GM18526 (cell line): ENCODE measurements around the gene GSK3B.

Experiments used
- POLR2A ChIP-seq: IDR thresholded peaks from 3 replicates; pipeline ENCODE4 v1.6.1; 2011; ENCODE audit not compliant: insufficient read length; ENCODE audit errors: extremely low read depth

The GSK3B gene

DNA sequence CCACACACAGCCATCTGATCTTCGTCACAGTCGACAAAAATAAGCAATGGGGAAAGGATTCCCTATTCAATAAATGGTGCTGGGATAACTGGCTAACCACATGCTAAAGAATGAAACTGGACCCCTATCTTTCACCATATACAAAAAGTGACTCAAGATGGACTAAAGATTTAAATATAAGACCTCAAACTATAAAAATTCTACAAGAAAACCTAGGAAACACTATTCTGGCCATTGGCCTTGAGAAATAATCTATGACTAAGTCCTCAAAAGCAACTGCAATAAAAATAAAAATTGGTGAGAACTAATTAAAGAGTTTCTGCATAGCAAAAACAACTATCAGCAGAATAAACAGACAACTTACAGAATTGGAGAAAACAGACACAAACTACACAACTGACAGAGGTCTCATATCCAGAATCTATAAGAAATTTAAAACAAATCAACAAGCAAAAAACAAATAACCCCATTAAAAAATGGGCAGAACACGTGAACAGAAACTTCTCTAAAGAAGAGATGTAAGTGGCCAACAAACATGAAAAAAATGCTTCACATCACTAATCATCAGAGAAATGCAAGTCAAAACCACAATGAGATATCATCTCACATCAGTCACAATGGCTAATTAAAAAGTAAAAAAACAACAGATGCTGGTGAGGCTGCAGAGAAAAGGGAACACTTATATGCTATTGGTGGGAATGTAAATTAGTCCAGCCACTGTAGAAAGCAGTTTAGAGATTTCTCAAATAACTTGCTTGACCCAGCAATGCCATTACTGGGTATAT lies 208.3 kb downstream of the GSK3B start:
- no peak for TF ChIP-seq POLR2A

DNA sequence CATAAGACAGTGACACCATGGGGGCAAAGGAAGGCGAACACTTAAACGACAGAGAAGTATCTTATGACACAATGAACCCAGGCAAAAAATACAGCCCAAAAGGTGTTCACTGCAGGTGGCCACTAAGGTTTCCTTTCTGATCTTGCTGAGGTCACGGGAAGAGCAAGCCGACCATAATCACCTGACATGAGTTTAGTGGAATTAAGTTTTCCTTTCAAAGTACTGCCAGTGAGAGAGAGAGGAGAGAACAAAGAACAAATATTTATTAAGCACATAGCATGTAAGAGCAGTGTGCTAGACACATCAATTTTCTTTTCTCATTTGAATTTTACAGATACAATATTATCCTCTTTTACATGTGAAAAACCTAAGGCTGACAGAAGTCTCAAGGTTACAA lies 210.1 kb downstream of the GSK3B start:
- no peak for TF ChIP-seq POLR2A

DNA sequence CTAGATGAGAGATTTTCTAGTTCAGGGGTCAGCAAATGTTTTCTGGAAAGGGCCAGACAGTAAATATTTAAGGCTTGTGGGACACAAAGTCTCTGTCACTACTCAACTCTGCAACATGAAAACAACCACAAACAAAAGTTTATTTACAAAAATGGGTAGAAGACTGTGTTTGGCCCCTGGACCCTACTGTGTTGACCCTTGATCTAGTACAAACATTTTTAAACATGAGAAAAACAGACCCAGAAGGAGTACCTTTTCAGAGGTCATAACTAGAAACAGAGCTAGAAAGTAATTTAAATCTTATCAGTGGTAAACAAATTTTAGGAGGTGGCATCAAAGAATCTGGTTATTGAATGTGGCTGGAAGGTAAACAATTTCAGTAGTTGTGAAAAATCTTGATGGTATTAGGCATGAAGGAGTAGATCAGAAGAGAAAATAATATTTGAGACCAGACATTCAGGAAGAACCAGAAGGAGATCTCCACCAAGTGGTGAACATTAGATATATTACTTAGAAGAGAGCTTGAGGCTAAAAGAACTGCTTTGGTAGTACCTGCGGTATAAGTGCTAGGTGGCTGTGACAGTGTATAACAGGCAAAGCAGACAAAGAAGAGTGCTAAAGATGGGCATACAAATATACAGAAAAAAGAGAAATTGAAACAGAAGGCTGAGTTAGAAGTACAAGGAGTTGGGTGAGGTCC lies 210.6 kb downstream of the GSK3B start:
- TF ChIP-seq POLR2A = no peak

DNA sequence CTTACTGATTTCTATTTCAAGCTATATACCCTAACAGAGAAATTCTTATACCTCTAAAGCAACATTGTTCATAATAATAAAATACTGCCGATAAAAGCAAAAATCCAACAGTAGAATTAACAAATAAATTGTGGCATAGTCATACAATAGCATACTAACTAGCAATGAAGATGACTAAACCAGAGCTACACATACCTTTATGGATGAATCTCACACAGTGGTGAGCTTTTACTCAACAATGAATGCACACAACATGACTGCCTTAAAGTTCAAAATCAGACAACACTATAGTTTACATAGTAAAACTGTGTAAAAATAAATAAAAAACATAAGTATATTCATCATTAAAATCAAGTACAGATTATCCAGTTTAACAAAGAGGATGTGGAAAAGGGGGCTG lies 213.3 kb downstream of the GSK3B start:
- TF ChIP-seq POLR2A = no peak

DNA sequence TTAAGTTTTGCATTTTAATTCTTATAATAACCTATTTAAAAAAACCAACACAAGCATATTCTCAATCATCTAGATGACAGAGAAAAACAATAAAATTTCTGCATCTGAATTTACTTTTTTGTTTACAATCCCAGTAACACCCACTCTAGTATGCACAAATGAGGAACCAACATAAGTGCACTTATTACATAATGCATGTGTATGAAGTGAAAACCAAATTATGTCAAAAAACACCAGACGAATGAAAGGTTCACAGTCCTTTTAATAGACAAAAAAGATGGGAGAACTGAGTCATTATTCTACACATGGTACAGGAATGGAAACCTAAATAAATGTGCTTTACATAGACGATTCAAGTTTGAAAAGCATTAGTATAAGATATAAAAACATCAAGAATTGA lies 220.6 kb downstream of the GSK3B start:
- TF ChIP-seq POLR2A = no peak

DNA sequence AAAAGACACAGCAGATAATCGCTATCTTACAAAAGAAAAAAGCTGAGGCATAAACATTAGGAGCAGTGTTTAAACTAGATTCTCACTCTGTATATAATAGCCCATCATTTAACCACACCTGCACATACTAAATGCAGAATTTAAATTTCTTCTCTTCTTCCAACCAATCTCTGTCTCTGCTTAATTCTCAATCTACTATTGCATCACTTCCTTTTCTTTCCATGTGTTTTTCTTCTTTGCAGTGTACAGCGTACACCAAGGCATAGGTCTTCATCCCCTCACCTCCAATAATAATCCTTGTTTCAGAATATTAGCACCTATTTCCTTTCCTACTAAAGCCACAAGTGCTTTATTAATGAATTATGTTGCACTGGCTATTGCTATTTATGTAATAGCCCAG lies 221.5 kb downstream of the GSK3B start:
- no peak for TF ChIP-seq POLR2A

DNA sequence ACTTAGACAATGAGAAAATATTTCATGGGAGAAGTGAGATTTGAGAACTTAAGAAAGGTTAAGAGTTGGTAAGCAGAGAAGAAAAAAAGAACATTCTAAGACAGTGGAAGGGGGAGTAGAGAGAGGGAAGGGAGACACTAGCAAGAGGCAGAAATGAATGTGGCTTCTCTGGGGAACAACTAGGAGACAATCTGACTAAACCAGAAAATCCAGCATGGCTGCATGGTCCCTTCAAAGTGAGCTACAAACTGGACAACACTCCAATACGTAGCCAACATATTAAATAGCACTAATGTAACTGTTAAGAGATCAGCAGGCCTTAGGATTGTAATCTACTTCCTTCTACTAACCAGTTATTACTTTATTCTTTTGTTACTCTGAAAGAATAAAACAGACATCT lies 222.7 kb downstream of the GSK3B start:
- TF ChIP-seq POLR2A = no peak

DNA sequence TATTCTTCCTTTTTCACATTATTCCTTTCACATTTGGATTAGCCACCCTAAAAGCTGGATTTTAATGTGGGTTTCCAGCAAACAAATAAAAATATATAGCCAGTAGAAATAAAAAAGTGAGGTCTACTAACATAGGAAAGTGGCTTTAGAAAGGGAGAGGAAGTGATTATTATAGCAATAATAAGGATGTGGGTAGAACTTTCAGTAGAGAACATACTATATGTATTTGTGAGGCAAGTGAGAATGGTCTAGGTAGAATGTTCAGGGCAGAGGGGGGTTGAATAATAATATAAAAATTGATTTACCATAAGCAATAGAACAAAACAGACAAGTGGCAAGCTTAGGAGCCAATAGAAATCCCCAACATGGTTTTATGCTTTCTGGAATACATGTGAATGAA lies 223.7 kb downstream of the GSK3B start:
- TF ChIP-seq POLR2A = no peak

DNA sequence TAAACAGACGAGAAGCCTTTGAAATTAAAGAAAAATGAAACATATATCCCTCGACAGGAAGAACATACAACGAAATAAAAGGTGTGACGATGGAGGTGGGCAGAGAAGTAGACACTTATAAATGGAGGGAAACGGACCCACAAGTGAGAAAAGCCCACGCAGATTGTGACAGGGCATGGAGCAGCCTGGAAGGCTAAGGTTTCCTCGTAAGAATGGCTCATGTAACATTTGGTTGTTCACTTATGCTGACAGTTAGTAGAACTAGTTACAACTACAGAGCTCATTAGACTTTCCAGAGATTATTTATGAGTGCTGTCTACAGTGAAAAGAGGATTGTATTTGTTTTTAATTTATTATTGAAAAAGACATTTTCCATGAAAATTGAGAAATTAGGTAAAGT lies 229.8 kb downstream of the GSK3B start:
- TF ChIP-seq POLR2A = no peak

DNA sequence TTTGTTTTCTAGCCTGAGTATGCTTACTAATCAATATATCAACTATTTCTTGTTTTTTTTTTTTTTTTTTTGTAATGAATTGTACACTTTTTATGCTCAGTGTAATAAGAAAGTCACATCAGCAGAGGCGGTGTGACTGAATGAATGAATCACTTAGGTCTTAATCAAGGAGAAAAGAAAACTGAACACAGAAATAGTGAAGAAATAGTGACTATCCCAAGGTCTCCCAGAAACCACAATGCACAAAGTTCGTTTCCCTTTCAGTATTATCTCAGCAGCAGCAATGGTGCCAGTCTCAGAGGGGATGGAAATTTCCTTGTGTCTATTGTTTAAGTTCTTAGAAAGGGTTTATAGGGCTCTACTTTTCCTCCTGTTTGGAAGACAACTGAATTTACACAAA lies 231.6 kb downstream of the GSK3B start:
- no peak for TF ChIP-seq POLR2A

DNA sequence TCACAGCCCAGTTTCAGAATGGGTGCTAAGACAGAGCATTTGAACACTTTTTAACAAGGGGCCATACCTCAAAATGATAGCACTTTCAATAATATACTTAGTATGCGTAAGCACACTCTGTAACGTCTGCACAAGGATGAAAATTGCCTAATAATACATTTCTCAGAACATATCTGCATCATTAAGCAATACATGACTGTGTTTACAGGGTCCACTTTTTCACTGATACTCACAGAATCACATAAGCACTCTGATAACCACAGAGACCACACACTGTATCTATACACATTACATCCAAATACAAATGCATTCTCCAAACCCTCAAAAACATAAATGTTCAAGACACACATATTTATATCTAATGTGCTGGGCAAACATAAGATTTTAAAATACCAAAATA lies 232.6 kb downstream of the GSK3B start:
- TF ChIP-seq POLR2A = no peak

DNA sequence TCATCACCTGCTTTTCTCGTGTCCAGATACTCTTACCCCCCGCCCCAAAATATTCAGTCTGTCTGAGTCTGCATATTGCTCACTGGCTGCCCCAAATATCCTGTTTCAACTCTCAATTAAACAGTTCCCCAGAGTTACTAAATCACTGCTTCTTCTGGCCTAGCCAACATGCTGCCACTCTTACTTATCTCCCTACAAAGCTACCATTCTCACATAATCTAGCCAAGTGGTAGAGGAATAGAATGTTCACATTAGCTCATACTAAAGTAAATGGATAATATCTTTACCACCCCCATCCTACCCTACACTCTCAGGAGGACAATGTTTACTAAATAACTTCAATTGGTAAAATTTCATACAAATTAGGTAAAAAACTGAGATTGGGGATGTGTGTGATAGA lies 234.5 kb downstream of the GSK3B start:
- no peak for TF ChIP-seq POLR2A

DNA sequence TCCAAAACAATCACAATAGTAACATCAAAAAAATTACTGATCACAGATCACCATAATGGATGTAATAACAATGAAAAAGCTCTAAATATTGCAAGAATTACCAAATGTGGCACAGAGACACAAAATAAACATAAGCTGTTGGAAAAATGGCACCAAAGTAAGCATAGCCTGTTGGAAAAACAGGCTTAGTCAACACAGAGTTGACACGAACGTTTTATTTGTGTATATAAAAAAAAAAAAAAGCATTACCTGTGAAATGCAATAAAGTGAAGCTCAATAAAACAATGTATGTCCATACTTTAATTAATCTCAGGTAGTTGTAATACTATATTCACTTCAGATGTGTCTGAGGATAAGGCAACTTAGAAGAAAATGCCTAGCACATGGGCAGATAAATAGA lies 235.3 kb downstream of the GSK3B start:
- no peak for TF ChIP-seq POLR2A

DNA sequence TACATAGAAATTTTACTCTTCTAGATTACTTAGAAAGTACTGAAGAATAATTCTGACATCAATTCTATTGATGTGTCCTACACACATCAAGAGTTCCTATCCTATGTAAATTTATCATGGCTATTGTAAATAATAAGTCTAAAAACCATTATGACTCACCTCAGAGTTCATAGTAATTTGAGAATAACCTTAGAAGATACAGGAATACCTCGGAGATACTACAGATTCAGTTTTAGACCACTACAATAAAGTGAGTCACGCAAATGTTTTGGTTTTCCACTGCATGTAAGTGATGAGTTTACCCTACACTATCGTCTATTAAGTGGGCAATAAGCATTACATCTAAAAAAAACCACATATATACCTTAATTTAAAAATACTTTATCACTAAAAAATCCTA lies 237.6 kb downstream of the GSK3B start:
- TF ChIP-seq POLR2A = no peak

DNA sequence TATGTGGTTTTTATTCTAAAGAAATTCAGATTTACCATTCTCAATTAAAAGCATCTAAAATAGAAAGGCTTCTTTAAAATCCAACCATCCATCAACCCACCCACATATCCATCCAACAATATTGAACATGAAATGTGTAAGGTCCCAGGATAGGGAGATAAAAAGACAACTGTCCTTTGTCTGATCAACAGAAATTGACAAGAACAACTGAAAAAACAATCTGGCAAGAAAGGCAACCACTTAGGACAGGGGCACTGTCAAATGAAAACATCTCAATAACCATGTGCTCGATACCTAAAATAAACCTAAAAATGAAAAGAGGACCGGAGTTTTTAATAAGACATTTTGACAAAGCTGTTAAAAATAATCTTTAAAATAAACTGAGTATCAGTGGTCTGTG lies 245.1 kb downstream of the GSK3B start:
- no peak for TF ChIP-seq POLR2A

DNA sequence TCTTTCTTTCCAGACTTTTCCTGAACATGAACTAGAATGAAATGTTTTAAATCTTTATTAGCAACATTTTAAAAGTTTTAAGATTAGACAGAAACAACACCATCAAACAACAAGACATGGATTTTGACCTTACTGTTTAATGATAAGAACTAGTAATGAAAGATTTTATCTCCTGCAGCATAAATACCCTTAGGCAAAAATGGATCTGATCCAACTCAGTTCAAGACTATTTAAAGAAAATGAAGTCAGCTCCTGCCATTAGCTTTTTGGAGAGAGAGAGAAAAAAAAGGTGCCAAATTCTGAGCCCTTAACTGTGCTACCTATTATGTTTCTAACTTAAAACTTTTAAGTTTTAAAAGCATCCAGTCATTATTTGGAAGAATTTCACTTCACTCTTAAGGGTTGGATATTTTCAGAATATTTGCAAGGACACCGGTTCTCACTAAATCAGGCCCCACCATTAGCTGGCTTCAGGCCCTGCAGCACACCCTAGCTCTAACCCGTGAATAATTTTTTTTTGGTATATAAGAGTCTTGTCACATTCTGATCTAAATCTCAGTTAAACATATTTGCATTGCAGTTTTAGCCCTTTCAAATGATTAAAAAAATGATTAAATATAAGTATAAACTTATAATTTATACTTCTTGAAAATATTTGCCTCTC lies 252.3 kb downstream of the GSK3B start:
- TF ChIP-seq POLR2A = no peak
